Ishikawa (cell line): ENCODE results near the gene TBL1X.

Source experiments
- EP300 ChIP-seq: IDR thresholded peaks from 2 replicates; pipeline ENCODE4 v1.6.1; 2012; ENCODE audit warnings: borderline replicate concordance
- NFIC ChIP-seq: IDR thresholded peaks from 2 replicates; pipeline ENCODE4 v1.6.1; 2012
- YY1 ChIP-seq: IDR thresholded peaks from 2 replicates; pipeline ENCODE4 v1.6.1; 2012; ENCODE audit warnings: low read depth

- TF ChIP-seq EP300 (no peak), NFIC (no peak), YY1 (no peak)
Observed at GRCh38 chrX:9650091-9650490, 185.2 kb downstream of the TBL1X start.
